PC-3 (cell line): Measurements from ENCODE around the gene PDYN. TPM values are rescaled to one million over a fixed set of nuclear protein-coding genes. Genes with fewer than 3 reads are reported as not detected.

Source experiments
- ATAC-seq: fragments of 200-7000 bp; cut with Tn5 transposase; 2 replicates; pipeline ENCODE4 v1.9.1; 2020; ENCODE audit warnings: mild to moderate bottlenecking, moderate library complexity
- BruUV-seq: library from RNA; stranded (reverse); fragments of 400-500 nt; replicated peaks from 2 replicates; lab custom pipeline; 2021; lab: Mats Ljungman, UMichigan
- CTCF ChIA-PET: fragments of 300-600 bp; sonication (Branson Sonifier 250); formaldehyde crosslinking; loops from one replicate; lab custom pipeline; 2022; ENCODE audit warnings: antibody characterized with exemption; lab: Charles Lee
- POLR2A ChIA-PET: fragments of 300-600 bp; sonication (Branson Sonifier 250); formaldehyde crosslinking; loops from one replicate; lab custom pipeline; 2022; ENCODE audit warnings: antibody characterized with exemption; ENCODE audit not compliant: unreplicated experiment; lab: Charles Lee
- DNase-seq: peaks from one replicate; pipeline ENCODE4 v3.0.0-alpha.2; 2015
- H2AFZ ChIP-seq: fragments of 300-600 bp; sonication (generic); 2 replicates; pipeline ENCODE4 v1.6.0; 2016; ENCODE audit warnings: antibody characterized with exemption, low read length
- H3F3A ChIP-seq: fragments of 300-600 bp; sonication (generic); one replicate; pipeline ENCODE4 v1.6.0; 2017; ENCODE audit warnings: antibody characterized with exemption, low read length, control low read depth, mild to moderate bottlenecking; ENCODE audit not compliant: unreplicated experiment
- H3K27ac ChIP-seq: fragments of 300-600 bp; sonication (generic); 2 replicates; pipeline ENCODE4 v1.5.1; 2016; ENCODE audit warnings: mild to moderate bottlenecking, low read length
- H3K27me3 ChIP-seq: fragments of 300-600 bp; sonication (generic); 2 replicates; pipeline ENCODE4 v1.6.1; 2016; ENCODE audit warnings: low read length, mixed read lengths
- H3K36me3 ChIP-seq: fragments of 300-600 bp; sonication (generic); 2 replicates; pipeline ENCODE4 v1.6.1; 2016; ENCODE audit warnings: low read depth, mixed run types, low read length, mixed read lengths
- H3K4me1 ChIP-seq: fragments of 300-600 bp; sonication (generic); 2 replicates; pipeline ENCODE4 v1.5.1; 2016; ENCODE audit warnings: low read length; ENCODE audit not compliant: insufficient read depth
- H3K4me2 ChIP-seq: fragments of 300-600 bp; sonication (generic); 2 replicates; pipeline ENCODE4 v1.6.0; 2016; ENCODE audit warnings: low read length
- H3K4me3 ChIP-seq: fragments of 300-600 bp; sonication (generic); 2 replicates; pipeline ENCODE4 v1.5.1; 2016; ENCODE audit warnings: mild to moderate bottlenecking, low read length, mixed read lengths
- H3K79me2 ChIP-seq: fragments of 300-600 bp; sonication (generic); 2 replicates; pipeline ENCODE4 v1.6.1; 2017; ENCODE audit warnings: low read length, mixed read lengths
- H3K9ac ChIP-seq: fragments of 300-600 bp; sonication (generic); 2 replicates; pipeline ENCODE4 v1.6.0; 2016; ENCODE audit warnings: mild to moderate bottlenecking, low read length
- H3K9me2 ChIP-seq: fragments of 300-600 bp; sonication (generic); replicated peaks from 2 replicates; pipeline ENCODE4 v1.6.1; 2016; ENCODE audit warnings: mixed run types, low read length, mixed read lengths
- H3K9me3 ChIP-seq: fragments of 300-600 bp; sonication (generic); 2 replicates; pipeline ENCODE4 v1.6.1; 2016; ENCODE audit warnings: low read length, mixed read lengths
- H4K20me1 ChIP-seq: fragments of 300-600 bp; sonication (generic); 2 replicates; pipeline ENCODE4 v1.6.1; 2016; ENCODE audit warnings: low read length, mixed read lengths
- EZH2 ChIP-seq: fragments of 300-600 bp; sonication (generic); IDR thresholded peaks from one replicate; pipeline ENCODE4 v1.6.1; 2017; ENCODE audit warnings: antibody characterized with exemption, mild to moderate bottlenecking, low read length; ENCODE audit not compliant: unreplicated experiment
- EZH2phosphoT487 ChIP-seq: fragments of 300-600 bp; sonication (generic); IDR thresholded peaks from 2 replicates; pipeline ENCODE4 v1.6.1; 2018; ENCODE audit warnings: mild to moderate bottlenecking, antibody characterized with exemption, low read length, borderline replicate concordance
- intact Hi-C: fragments of 100-400 bp; cut with micrococcal nuclease; formaldehyde crosslinking; loops from 2 replicates; pipeline ENCODE4 v1.9.0; 2023
- total RNA-seq: library from RNA; depleted of rRNA; stranded (reverse); fragments of >200 nt; gene quantifications from 2 replicates; pipeline ENCODE4 v1.2.3, GENCODE V29; 2014
- TF ChIP-seq, protein P1 (sequence below): fragments of 300-600 bp; sonication (generic); conservative IDR thresholded peaks from 2 replicates; pipeline ENCODE4 v1.5.1; 2017; ENCODE audit warnings: antibody characterized with exemption, low read depth, mild to moderate bottlenecking, low read length

The PDYN gene
- total RNA-seq, 1 experiment from 2014 or later = not detected

DNA sequence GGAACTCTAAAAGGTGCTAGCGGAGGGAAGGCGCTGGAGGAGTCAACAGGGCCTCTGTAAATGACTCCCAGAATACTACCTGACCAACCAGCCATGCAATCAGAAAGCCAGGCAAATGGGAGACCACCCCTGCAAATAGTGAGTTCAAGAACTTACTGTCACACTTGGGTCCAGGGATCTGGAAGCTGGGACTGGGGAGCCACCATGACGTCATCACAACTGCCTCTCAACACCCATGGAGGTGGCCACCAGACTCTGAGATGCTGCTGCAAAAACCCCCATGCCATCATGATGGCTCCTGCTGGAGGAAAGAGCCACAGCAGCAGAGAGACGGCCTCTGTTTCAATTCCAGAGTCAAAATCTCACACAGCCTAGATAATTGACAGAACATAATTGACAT lies 8.5 kb upstream of the PDYN start:
- ATAC-seq (no peak), DNase-seq (no peak)
- CTCF ChIA-PET = no interaction called here
- H3K27ac ChIP-seq = no peak overlapping the region
- no peaks in the 10 kb centered on the region for H3F3A ChIP-seq
- POLR2A ChIA-PET = no interaction called here
- no peak overlapping the region for H3K4me2 ChIP-seq
- intact Hi-C loops = no loop called here
- H2AFZ ChIP-seq = no peak overlapping the region
- no peak overlapping the region for H3K9ac ChIP-seq
- BruUV-seq = no TSS peak
- H3K9me2 ChIP-seq = no peaks in the 10 kb centered on the region
- TF ChIP-seq EZH2 (no peak), EZH2phosphoT487 (no peak)
- TF ChIP-seq, protein P1, sequence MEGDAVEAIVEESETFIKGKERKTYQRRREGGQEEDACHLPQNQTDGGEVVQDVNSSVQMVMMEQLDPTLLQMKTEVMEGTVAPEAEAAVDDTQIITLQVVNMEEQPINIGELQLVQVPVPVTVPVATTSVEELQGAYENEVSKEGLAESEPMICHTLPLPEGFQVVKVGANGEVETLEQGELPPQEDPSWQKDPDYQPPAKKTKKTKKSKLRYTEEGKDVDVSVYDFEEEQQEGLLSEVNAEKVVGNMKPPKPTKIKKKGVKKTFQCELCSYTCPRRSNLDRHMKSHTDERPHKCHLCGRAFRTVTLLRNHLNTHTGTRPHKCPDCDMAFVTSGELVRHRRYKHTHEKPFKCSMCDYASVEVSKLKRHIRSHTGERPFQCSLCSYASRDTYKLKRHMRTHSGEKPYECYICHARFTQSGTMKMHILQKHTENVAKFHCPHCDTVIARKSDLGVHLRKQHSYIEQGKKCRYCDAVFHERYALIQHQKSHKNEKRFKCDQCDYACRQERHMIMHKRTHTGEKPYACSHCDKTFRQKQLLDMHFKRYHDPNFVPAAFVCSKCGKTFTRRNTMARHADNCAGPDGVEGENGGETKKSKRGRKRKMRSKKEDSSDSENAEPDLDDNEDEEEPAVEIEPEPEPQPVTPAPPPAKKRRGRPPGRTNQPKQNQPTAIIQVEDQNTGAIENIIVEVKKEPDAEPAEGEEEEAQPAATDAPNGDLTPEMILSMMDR = no peak
- H3K36me3 ChIP-seq = no peaks in the 10 kb centered on the region
- peaks cover 36% of the 10 kb centered on the region for H3K27me3 ChIP-seq
- H3K9me3 ChIP-seq = no peaks in the 10 kb centered on the region
- no peaks in the 10 kb centered on the region for H3K4me1 ChIP-seq
- H4K20me1 ChIP-seq = 0 out of 2 replicates have a peak, but pooled peaks cover 6% of the 10 kb centered on the region
- no peaks in the 10 kb centered on the region for H3K79me2 ChIP-seq
- H3K4me3 ChIP-seq = no peak overlapping the region

DNA sequence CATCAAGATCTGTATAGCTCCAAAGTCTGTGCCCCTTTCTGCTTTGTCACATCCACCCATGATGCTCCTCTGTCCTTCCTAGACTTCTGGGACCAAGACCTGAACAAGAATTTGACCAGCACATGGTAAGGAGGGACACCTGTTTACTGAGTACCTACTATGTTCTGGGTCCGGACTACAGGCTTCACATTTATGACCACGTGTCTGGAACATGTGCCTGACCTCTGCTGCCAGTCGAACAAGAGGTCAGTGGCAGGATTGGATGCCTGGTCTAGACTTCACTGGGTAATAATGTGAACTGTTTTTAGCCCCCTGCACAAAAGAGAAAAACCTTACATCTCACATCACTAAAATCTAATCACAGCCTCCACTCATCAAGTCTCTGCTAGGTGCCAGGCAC lies 7.3 kb upstream of the PDYN start:
- H3K4me3 ChIP-seq = no peak overlapping the region
- DNase-seq = no peak
- H4K20me1 ChIP-seq = 0 out of 2 replicates have a peak, but pooled peaks cover 6% of the 10 kb centered on the region
- no peak overlapping the region for H3K9ac ChIP-seq
- no peaks in the 10 kb centered on the region for H3K4me1 ChIP-seq
- no peaks in the 10 kb centered on the region for H3K36me3 ChIP-seq
- H3F3A ChIP-seq = no peaks in the 10 kb centered on the region
- peaks cover 49% of the 10 kb centered on the region for H3K27me3 ChIP-seq
- TF ChIP-seq EZH2phosphoT487 (no peak), EZH2 (no peak)
- TF ChIP-seq, protein P1 = no peak
- no peaks in the 10 kb centered on the region for H3K9me3 ChIP-seq
- H3K27ac ChIP-seq = no peak overlapping the region
- no TSS peak for BruUV-seq
- ATAC-seq = no peak
- ChIA-PET POLR2A (no interaction called here), CTCF (no interaction called here)
- no peak overlapping the region for H2AFZ ChIP-seq
- intact Hi-C loops = no loop called here
- no peaks in the 10 kb centered on the region for H3K79me2 ChIP-seq
- H3K9me2 ChIP-seq = no peaks in the 10 kb centered on the region
- H3K4me2 ChIP-seq = no peak overlapping the region

DNA sequence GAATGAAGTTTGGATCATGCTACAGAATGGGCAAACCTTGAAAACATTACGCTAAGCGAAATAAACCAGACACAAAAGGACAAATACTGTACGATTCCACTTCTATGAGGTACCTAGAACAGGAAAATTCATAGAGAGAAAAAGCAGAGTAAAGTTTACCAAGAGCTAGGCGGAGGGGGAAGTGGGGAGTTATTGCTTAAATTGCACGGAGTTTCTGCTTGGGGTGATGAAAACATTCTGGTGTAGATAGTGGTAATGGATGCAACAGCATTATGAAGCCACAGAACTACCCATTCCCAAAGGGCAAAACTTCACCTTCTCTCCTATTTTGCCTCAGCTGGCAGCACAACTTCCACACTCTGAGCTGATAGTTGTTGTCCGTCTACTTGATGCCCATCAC lies 6.4 kb upstream of the PDYN start:
- Histone ChIP-seq H3K4me1 (no peaks in the 10 kb centered on the region), H3K9me3 (no peaks in the 10 kb centered on the region), H3K9ac (no peak overlapping the region), H3K9me2 (no peaks in the 10 kb centered on the region), H3K79me2 (no peaks in the 10 kb centered on the region), H3K4me3 (no peak overlapping the region), H3K36me3 (no peaks in the 10 kb centered on the region), H3K4me2 (no peak overlapping the region), H4K20me1 (0 out of 2 replicates have a peak, but pooled peaks cover 6% of the 10 kb centered on the region), H3F3A (no peaks in the 10 kb centered on the region), H2AFZ (no peak overlapping the region), H3K27ac (no peak overlapping the region), H3K27me3 (peaks cover 57% of the 10 kb centered on the region)
- intact Hi-C loops = no loop called here
- no TSS peak for BruUV-seq
- TF ChIP-seq, protein P1 = no peak
- TF ChIP-seq EZH2phosphoT487 (no peak), EZH2 (no peak)
- no peak for DNase-seq
- ATAC-seq = no peak
- CTCF ChIA-PET = no interaction called here
- POLR2A ChIA-PET = no interaction called here
